ENCODE measurements around the gene PDHX. TPM values are rescaled to one million over a fixed set of nuclear protein-coding genes. Genes with fewer than 3 reads are reported as not detected.

PDHX gene
- total RNA-seq, 6 donors from 2014 or later: 11.8 to 40.3 (median 32.3) TPM

- ATAC-seq (ENCODE audit: low FRiP score in 2 of 2) (no peak), DNase-seq (no peak)
- Histone ChIP-seq H3K4me3 (no peak overlapping the region), H3K27ac (no peak overlapping the region), H3K36me3 (no peaks in the 10 kb centered on the region), H3K4me1 (peaks cover 0 to 21% (median 3%) of the 10 kb centered on the region in 4 donors), H3K9me3 (no peaks in the 10 kb centered on the region), H3K27me3 (no peaks in the 10 kb centered on the region)
- whole genome bisulfite sequencing, 2 donors: 75 to 90% methylated on average over 5 of the region's 5 CpGs
- TF ChIP-seq POLR2AphosphoS5 (IDR thresholded peaks at IDR 0.05) (no peak), EP300 (IDR thresholded peaks at IDR 0.05) (no peak), POLR2A (IDR thresholded peaks at IDR 0.05) (no peak), CTCF (IDR thresholded peaks at IDR 0.05) (no peak)
These were observed 94.2 kb downstream of the PDHX start for GRCh38 chr11:35010654-35011053.

GRCh38 chr11:35011389-35011788 lies 95.0 kb downstream of the PDHX start:
- no peak for DNase-seq
- H3K36me3 ChIP-seq: no peaks in the 10 kb centered on the region
- H3K27me3 ChIP-seq: no peaks in the 10 kb centered on the region
- H3K9me3 ChIP-seq: no peaks in the 10 kb centered on the region
- ATAC-seq (ENCODE audit: low FRiP score in 2 of 2): no peak
- H3K4me1 ChIP-seq: peaks cover 0 to 14% (median 3%) of the 10 kb centered on the region in 4 donors
- H3K27ac ChIP-seq: no peak overlapping the region
- H3K4me3 ChIP-seq: no peak overlapping the region
- TF ChIP-seq EP300 (IDR thresholded peaks at IDR 0.05) (no peak), CTCF (IDR thresholded peaks at IDR 0.05) (no peak), POLR2A (IDR thresholded peaks at IDR 0.05) (no peak), POLR2AphosphoS5 (IDR thresholded peaks at IDR 0.05) (no peak)
- 68 to 72% methylated on average over 4 of the region's 4 CpGs for WGBS, 2 donors

DNA sequence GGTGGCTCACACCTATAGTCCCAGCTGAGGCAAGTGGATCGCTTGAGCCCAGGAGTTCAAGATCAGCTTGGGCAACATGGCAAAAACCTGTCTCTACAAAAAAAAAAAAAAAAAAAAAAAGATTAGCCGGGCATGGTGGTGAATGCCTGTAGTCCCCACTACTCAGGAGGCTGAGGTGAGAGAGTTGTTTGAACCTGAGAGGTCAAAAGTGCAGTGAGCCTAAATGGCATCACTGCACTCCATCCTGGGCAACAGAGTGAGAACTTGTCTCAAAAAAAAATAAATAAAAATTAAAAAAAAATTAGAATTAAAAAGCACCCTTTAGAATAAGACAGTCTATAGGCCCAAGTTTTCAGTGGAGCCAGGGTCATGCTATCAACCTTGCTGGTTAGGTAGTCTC lies 95.5 kb downstream of the PDHX start:
- WGBS, 2 donors: 82 to 91% methylated on average over 1 to 2 of the region's 2 CpGs
- no peak for ATAC-seq (ENCODE audit: low FRiP score in 2 of 2)
- H3K4me1 ChIP-seq: peaks cover 0 to 12% (median 3%) of the 10 kb centered on the region in 4 donors
- H3K9me3 ChIP-seq: no peaks in the 10 kb centered on the region
- H3K36me3 ChIP-seq: no peaks in the 10 kb centered on the region
- no peak overlapping the region for H3K27ac ChIP-seq
- no peak overlapping the region for H3K4me3 ChIP-seq
- TF ChIP-seq CTCF (IDR thresholded peaks at IDR 0.05): no peak
- no peak for TF ChIP-seq POLR2AphosphoS5 (IDR thresholded peaks at IDR 0.05)
- TF ChIP-seq EP300 (IDR thresholded peaks at IDR 0.05): no peak
- no peak for TF ChIP-seq POLR2A (IDR thresholded peaks at IDR 0.05)
- H3K27me3 ChIP-seq: no peaks in the 10 kb centered on the region
- DNase-seq: no peak

DNA sequence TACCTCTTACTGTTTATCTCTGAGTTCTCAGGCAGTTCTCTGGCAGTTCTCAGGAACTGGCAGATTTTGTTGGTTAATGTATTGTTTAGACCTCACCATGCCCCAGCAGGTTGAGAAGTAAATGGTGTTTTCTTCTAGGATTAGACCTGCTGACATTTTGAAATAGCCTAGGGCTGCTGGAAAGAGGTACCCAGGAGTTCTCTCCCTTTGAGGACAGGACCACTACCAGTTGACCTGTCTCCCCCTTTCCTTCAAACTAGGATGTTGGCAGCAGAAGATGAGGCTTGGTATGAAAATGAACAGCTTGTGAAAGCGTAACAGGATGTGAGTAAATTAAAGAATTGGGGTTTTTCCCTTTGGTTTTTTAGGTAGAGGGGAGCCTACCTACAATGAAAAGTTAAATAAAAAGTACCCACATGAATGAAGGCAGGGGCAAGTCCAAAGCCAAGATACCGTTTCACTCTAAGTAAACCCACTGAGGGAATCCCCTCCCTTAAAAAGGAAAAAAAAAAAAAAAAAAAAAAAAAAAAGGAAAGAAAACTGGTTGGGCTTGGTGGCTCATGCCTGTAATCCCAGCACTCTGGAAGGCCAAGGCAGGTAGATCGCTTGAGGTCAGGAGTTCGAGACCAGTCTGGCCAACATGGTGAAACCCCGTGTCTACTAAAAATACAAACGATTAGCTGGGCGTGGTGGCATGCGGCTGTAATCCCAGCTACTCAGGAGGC lies 96.2 kb downstream of the PDHX start:
- Histone ChIP-seq H3K4me1 (peaks cover 0 to 12% (median 0%) of the 10 kb centered on the region in 4 donors), H3K4me3 (no peak overlapping the region), H3K27me3 (no peaks in the 10 kb centered on the region), H3K36me3 (no peaks in the 10 kb centered on the region), H3K9me3 (no peaks in the 10 kb centered on the region), H3K27ac (no peak overlapping the region)
- 75 to 87% methylated on average over 8 of the region's 8 CpGs for WGBS, 2 donors
- ATAC-seq (ENCODE audit: low FRiP score in 2 of 2): no peak
- TF ChIP-seq CTCF (IDR thresholded peaks at IDR 0.05) (no peak), POLR2A (IDR thresholded peaks at IDR 0.05) (no peak), EP300 (IDR thresholded peaks at IDR 0.05) (no peak), POLR2AphosphoS5 (IDR thresholded peaks at IDR 0.05) (no peak)
- no peak for DNase-seq

Data from upper lobe of left lung (tissue), 6 donors.